GM23338 (cell line): ENCODE data around the gene ERC1.

Source experiments
- CTCF ChIP-seq, 2 experiments: fragments of 200-600 bp in 1 of 2; sonication (generic) in 1 of 2; conservative IDR thresholded peaks; 2 replicates each; pipeline versions ENCODE4 v1.5.1 to v1.6.1; 2016 to 2017; ENCODE audit warnings: antibody characterized with exemption in 2 of 2, low read depth in 2 of 2, mild to moderate bottlenecking in 2 of 2, moderate library complexity in 1 of 2
- EZH2 ChIP-seq: fragments of 200-600 bp; sonication (generic); IDR thresholded peaks from one replicate; pipeline ENCODE4 v1.8.0; 2017; ENCODE audit warnings: antibody characterized with exemption, mild to moderate bottlenecking, low read depth; ENCODE audit not compliant: unreplicated experiment
- EZH2phosphoT487 ChIP-seq: fragments of 200-600 bp; sonication (generic); IDR thresholded peaks from one replicate; pipeline ENCODE4 v1.8.1; 2018; ENCODE audit warnings: antibody characterized with exemption; ENCODE audit not compliant: unreplicated experiment
- POLR2AphosphoS5 ChIP-seq: IDR thresholded peaks from 2 replicates; pipeline ENCODE4 v1.6.1; 2016; ENCODE audit warnings: antibody characterized with exemption, low read depth

- TF ChIP-seq POLR2AphosphoS5 = no peak
- TF ChIP-seq CTCF (conservative IDR thresholded peaks at IDR 0.05; ENCODE audit: low read depth in 2 of 2) = no peak
- TF ChIP-seq EZH2phosphoT487 = no peak
- no peak for TF ChIP-seq EZH2
Observed at GRCh38 chr12:943051-943450, 48.0 kb upstream of the ERC1 start.
